Choroid plexus epithelial cell (primary cell): ENCODE results near the gene LAX1.

Source experiments
- DNase-seq: peaks from one replicate; pipeline ENCODE4 v3.0.0-alpha.2; 2010; ENCODE audit warnings: low read depth
- H3K4me3 ChIP-seq: 2 replicates; pipeline ENCODE4 v1.5.1; 2011; ENCODE audit warnings: low read depth, mild to moderate bottlenecking, control low read depth, low read length, moderate library complexity
- CTCF ChIP-seq: conservative IDR thresholded peaks from 2 replicates; pipeline ENCODE4 v1.5.1; 2011; ENCODE audit warnings: low read depth, mild to moderate bottlenecking, control low read depth, inconsistent platforms, low read length, moderate library complexity

The LAX1 gene, protein sequence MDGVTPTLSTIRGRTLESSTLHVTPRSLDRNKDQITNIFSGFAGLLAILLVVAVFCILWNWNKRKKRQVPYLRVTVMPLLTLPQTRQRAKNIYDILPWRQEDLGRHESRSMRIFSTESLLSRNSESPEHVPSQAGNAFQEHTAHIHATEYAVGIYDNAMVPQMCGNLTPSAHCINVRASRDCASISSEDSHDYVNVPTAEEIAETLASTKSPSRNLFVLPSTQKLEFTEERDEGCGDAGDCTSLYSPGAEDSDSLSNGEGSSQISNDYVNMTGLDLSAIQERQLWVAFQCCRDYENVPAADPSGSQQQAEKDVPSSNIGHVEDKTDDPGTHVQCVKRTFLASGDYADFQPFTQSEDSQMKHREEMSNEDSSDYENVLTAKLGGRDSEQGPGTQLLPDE

GRCh38 chr1:203765029-203765837, at the start of gene LAX1:
Gene LAX1 (plus strand): TSS chr1:203765183. CDS start chr1:203765566, 383 bp downstream.
- DNase-seq = no peak
- TF ChIP-seq CTCF = no peak
- H3K4me3 ChIP-seq = no peak within 1 kb of the TSS

DNA sequence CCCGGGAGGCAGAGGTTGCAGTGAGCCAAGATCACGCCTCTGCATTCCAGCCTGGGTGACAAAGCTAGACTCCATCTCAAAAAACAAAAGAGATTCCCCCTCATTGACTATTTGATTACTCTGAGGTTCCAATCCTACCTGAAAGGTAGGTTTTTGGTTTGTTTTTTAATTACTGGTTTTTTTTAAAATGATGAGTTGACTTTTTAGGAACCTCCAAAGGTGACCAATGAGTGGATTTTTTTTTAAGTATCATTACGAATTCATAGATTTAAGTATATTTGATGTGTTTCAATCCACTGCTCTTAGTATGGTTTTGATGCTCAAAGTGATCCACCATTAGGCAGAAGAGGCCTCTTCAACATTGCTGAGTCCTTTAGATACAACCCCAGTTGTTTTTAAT, 47.9 kb upstream of the LAX1 start:
- H3K4me3 ChIP-seq = no peak overlapping the region
- no peak for TF ChIP-seq CTCF
- no peak for DNase-seq

- DNase-seq = no peak
- TF ChIP-seq CTCF = no peak
- H3K4me3 ChIP-seq = no peak overlapping the region
These were observed 44.7 kb upstream of the LAX1 start for GRCh38 chr1:203720242-203720641.

GRCh38 chr1:203722909-203723308, 42.1 kb upstream of the LAX1 start:
- no peak for DNase-seq
- H3K4me3 ChIP-seq = no peak overlapping the region
- no peak for TF ChIP-seq CTCF

DNA sequence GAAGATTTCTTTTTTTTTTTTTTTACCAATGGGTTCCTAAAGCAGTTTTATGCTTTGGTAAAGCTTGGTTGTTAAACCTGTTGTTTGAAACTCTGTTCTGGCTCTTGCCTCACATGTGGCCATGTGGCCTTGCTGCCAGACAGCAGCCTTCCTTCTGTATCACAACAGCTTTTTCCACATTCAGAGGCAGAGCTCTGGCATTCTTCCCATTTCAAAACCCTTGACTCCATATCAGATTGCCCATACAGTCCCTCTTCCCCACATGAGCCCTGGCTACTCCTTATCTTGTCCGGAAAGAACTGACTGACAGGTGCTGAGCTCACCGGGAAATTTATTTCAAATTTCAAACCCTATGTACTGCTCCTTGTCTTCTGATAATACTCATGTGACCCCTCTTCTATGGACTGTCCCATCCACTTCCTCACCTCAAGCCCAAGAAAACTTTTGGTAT, 38.5 kb upstream of the LAX1 start:
- no peak for TF ChIP-seq CTCF
- DNase-seq = no peak
- H3K4me3 ChIP-seq = no peak overlapping the region

- no peak for DNase-seq
- no peak for TF ChIP-seq CTCF
- H3K4me3 ChIP-seq = no peak overlapping the region
These were observed 31.7 kb upstream of the LAX1 start for GRCh38 chr1:203733009-203733863.
